NCI-H2227 (cell line): ENCODE measurements around the gene SLC17A7.
"Not testable (repeated sequence)": the region's sequence is repeated elsewhere in the genome, so short reads cannot be mapped to it uniquely, and the experiment has no call there.

ENCODE experiments used
- DNase-seq: peaks from one replicate; lab custom pipeline; 2025; ENCODE audit not compliant: unreplicated experiment; lab: John Stamatoyannopoulos, UW

SLC17A7 gene

DNA sequence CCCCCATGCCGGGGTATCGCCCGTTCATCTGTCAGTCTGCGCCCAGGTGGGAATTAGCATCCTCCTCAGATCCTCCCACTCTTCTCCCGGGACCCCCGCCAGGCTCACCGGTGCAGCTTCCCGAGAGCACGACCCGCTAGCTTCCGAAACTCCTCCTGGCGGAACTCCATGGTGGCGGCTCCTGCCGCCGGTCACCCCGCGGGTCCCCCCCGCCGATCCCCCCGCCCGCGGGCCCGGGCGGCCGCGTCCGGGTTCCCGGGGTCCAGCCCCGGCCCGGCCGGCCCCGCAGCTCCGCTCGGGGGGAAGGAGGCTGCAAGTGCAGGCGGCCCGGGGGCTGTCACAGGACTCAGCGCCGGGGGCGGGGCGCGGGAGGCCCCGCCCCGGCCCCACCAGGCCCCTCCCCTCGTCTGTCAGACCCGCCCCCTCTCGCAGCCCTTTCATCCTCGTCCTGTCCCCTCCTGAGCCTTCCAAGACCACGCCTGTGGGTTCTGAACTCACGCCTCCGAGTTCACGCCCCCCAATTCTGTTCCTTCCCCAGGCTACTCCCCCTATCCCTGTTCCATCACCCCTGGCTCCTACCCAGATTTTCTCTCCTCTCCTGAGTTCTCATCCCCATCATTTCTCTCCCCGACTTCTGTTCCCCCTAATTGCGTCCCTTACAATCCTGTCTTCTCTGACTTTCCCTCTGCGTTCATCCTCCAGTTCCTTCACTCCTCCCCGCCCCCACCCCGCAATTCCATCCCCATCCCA is at the start of gene SLC17A7:
SLC17A7 (minus strand) TSS at position 318 of the 750 bp plus-strand sequence; CDS start at position 170, 148 bp downstream.
- DNase-seq = peak; percentile 58

GRCh38 chr19:49490287-49491029 is 49.1 kb upstream of the SLC17A7 start:
- DNase-seq = no peak

DNA sequence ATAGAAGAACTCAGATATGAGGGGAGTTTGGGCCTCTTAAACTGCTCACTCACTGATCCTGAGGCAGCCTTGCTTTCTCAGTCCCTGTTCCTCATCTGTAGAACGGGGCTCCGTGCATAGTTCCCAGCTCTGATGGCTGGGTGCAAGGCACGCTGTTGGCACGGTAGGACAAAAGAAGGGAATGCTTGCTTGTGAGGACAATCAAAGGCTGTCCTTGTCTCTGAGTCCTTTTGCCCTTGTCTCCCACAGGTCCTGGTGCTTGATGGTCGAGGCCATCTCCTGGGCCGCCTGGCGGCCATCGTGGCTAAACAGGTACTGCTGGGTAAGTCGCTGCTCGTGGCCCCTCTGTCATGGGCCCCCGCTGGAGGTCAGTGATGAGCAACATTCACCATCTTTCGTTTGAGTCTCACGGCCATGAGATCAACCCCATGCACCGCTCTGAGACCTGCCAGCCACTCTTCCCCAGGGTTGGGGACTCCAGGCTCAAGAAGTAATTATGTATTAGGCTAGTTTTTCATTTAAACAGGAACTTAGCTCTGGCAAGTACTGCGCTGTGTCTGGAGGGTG is 48.4 kb upstream of the SLC17A7 start:
- no peak for DNase-seq

DNA sequence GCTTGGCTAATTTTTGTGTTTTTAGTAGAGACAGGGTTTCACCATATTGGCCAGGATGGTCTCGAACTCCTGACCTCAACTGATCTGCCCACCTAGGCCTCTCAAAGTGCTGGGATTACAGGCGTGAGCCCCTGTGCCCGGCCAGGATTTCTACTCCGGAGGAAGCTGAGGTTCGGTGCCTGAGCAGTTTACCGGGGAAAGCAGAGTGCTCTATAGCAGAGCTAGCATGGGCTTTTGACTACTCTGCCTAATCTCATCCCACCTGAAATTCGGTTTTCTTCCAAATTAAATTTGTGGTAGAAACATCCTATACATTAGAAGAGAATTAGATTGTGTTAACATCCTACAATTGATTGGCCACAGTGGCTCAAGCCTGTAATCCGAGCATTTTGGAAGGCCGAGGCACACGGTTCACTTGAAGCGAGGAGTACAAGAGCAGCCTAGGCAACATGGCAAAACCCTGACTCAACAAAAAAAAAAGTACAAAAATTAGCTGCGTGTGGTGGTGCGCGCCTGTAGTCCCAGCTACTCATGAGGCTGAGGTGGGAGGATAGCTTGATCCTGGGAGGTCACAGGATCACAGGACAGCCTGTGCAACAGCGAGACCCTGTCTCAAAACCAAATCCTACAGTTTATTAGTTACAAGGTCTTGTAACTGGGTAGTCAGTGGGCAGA is 47.7 kb upstream of the SLC17A7 start:
- no peak for DNase-seq

DNA sequence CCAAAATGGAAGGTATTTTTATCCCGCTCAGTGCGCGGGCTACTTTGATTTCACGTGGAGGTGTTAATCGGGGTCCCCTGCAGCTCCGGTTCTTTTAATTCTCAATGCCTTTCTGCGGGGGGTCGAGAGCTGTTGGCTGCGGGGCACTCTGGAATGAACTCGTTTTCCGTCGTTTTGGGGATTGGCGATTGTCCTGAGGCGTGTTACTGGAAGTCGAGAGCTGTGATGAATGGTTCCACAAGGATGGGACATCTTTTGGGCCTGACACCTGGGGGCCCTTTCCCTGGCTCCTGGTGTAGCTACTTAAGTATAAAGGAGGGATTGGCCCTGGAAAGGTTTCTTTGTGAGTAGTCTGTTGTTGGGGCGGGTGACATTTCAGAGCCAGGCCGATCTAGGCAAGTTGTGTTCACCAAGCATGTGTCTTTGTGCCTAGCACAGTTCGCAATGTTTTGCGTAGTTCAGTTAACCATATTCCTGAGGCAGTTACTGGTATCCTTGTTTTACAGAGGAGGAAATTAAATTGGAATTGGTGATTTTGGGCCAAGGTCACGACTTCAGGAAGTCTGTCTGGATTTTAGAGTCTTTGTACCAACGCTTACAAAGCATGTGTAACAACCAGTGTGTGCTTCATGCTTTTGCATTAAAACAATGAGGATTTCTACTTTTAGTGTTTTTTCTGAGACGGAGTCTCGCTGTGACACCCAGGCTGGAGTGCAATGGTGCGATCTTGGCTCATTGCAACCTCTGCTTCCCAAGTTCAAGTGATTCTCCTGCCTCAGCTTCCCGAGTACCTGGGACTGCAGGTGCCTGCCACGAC is 46.9 kb upstream of the SLC17A7 start:
- no peak for DNase-seq

GRCh38 chr19:49487277-49488045 is 46.1 kb upstream of the SLC17A7 start, which contains the start of gene RPL13A:
RPL13A (plus strand) TSS chr19:49487608; CDS start chr19:49487630, 22 bp downstream.
- peak; percentile 99 for DNase-seq

DNA sequence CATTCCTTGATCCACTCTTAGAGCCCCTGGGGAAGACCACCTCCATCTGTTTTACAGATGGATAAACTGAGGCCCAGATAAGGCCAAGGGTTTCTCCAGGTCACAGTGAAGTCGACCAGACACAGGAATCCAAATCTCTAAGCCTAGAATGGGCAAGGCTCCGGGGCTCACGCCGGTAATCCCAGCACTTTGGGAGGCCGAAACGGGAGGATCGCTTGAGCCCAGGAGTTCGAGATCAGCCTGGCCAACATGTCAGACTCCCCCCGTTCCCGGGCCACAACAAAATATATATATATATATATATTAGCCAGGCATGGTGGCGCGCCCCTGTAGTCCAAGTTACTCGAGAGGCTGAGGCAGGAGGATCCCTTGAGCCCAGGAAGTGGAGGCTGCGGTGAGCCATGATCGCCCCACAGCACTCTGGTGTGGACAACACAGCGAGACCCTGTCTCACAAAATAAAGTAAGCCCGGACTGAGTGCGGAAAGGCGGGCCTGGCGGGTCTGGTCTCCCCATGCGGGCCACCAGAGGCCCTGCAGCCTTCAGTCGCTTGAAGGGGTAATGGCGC is 45.5 kb upstream of the SLC17A7 start:
- DNase-seq = no peak

DNA sequence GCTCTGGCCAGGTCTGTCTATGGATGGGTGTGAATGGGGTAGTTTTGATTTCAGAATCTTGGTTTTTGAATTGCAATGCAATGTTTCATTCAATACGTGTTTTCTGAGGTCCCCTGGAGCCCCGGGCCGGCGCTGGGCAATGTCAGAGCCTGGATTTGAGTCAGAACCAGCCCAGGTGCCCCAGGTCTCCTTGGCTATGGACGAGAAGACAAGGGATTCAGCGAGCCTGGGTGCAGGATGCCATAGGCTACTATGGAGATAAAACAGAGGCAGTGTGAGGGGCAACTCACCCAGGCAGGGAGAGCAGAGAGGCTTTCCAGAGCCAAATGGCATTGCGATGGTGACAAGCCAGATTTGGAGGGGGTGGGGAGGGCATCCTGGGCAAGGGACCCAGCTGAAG is 44.9 kb upstream of the SLC17A7 start:
- no peak for DNase-seq

DNA sequence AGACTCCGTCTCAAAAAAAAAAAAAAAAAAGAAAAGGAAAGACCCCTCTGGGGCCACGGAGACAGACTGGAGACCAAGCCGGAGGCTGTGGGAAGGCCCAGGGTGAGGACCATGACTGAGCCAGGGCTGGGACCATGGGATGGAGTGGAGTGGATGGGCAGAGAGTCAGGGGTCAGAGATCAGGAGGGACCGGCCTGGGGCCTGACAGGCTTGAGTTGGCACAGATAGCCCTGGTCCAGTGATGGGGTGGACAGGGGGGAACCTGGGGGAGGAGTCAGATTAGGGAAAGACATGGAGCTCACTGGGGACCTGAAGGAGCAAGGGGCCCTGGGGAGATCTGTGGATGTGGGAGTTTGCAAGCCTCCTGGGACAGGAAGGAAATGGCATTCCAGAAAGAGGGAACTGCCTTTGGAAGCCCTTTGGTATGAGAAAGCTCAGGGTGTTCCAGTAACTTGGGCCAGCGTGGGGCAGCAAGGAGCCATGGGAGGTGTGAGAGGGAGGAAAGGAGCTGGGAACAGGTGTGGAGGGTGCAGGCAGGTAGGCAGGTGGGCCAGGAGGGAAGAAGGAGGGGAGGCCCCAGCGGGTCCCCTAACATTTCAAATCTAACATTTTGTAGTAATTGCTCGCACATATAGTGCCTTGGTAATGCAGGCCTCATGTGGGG is 39.8 kb upstream of the SLC17A7 start:
- DNase-seq = no peak

DNA sequence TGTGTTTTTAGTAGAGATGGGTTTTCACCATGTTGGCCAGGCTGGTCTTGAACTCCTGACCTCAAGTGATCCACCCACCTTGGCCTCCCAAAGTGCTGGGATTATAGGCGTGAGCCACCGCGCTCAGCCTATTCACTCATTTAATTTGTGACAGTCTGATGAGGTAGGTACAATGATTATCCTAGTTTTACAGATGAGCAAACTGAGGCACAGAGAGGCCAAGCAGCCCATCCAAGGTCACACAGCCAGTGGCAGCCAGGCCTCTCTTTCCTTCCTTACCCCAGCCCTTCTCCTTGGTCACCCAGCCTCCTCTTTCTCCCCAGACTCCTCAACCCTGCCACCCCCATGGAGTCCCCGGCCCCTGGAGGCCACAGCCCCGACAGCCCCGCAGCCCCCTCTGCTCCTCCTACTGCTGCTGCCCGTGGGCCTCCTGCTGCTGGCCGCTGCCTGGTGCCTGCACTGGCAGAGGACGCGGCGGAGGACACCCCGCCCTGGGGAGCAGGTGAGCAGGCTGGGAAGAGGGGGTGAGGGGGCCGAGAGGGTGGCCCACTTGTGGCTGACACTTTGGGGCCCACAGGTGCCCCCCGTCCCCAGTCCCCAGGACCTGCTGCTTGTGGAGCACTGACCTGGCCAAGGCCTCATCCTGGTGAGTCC is 38.8 kb upstream of the SLC17A7 start:
- no peak for DNase-seq

DNA sequence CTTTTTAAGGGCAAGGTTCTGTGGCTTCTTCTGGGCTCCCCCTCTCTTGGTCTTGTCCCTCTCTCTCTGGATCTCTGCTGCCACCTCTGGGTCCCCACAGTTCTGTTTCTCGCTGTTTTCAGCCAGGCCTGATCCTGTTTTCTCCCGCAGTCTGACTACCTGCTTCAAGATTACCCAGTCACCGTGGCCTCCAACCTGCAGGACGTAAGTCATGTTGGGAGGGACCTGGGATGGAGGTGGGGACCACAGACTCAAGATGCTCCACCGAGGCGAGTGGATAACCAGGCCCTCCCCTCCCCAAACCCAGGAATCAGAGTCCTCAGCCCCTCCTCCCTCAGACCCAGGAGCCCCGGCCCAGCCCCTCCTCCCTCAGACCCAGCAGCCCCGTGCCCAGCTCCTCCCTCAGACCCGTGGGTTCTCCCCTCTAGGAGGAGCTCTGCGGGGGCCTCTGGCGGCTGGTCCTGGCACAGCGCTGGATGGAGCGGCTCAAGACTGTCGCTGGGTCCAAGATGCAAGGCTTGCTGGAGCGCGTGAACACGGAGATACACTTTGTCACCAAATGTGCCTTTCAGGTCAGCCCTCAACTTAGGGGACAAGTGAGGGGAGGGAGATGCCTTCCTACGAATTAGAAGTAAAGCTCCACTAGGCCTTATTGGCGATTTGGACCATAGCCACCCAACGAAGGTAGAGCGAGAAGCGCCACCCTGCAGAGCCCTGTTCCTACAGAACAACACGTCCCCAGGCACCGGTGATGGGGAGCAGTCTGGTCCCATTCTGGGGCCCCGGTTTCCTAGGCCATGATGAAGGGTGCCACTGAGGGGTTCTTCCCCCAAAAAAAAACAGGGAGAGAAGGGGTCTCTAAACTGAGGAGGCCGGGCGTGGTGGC is 34.9 kb upstream of the SLC17A7 start:
- DNase-seq = peak; percentile 46

DNA sequence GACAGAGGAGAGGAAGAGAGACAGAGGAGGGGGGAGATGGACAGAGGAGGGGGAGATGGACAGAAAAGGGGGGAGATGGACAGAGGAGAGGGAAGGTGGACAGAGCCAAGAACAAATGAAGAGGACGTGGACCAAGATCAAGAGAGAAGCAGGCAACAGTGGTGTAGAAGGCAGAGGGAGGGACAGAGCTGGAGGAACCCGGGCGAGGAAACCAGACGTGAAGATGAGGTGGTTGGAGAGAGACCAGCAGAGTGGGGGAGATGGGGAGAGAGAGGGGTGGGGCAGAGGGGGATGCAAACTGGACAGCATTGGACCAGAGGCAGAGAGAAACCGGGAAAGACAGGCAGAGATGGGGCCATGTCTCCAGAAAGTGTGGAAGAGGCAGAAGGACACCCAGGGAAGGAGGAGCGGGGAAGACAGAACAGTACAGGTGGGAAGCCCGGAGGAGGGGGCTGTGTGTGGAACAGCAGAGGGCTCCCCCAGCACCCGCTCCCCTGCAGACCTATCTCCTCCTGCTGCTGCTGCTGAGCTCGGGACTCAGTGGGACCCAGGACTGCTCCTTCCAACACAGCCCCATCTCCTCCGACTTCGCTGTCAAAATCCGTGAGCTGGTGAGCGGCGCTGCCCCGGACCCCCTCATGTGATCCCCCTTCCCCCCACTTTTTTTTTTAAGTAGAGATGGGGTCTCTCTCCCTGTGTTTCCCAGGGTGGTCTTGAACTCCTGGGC is 34.0 kb upstream of the SLC17A7 start:
- DNase-seq = no peak

GRCh38 chr19:49474542-49474924 is 33.2 kb upstream of the SLC17A7 start:
- no peak for DNase-seq

- DNase-seq = peak; percentile 54
Measured at GRCh38 chr19:49473868-49474541, 32.7 kb upstream of the SLC17A7 start, which contains the start of gene FLT3LG. FLT3LG (plus strand) TSS chr19:49474215; CDS start chr19:49474640, 425 bp downstream.

DNA sequence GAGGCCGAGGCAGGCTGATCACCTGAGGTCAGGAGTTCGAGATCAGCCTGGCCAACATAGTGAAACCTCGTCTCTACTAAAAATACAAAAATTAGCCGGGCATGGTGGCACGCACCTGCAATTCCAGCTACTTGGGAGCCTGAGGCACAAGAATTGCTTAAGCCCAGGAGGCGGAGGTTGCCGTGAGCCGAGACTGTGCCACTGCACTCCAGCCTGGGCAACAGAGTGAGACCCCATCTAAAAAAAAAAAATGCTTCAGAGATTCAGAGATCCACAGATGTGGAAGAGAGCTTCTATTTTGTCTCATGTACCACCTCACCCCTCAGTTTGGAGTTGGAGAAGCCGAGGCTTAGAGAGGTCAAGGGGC is 32.2 kb upstream of the SLC17A7 start:
- DNase-seq = not testable (repeated sequence)

GRCh38 chr19:49472936-49473335 is 31.6 kb upstream of the SLC17A7 start:
- DNase-seq = no peak
